ENCODE data around the gene FBLN5. TPM values are rescaled to one million over a fixed set of nuclear protein-coding genes. Genes with fewer than 3 reads are reported as not detected.

Gene FBLN5
- total RNA-seq, 1 experiment from 2014 or later = not detected

GRCh38 chr14:91946622-91947474 lies 646 bp downstream of the FBLN5 start:
- Histone ChIP-seq H4K20me1 (ENCODE audit: insufficient read depth) (no peaks in the 10 kb centered on the region), H3K36me3 (ENCODE audit: low read depth) (no peaks in the 10 kb centered on the region), H3K9me2 (ENCODE audit: insufficient read depth) (no peaks in the 10 kb centered on the region), H3K4me2 (peak overlapping the region; percentile 73), H3K27me3 (ENCODE audit: insufficient read depth, low read depth) (peaks cover 17% of the 10 kb centered on the region), H3K9me3 (ENCODE audit: insufficient read depth, low read depth) (no peaks in the 10 kb centered on the region), H3K27ac (no peak overlapping the region), H3K4me3 (peak overlapping the region; percentile 50; the same call in 1 of the 2 replicates), H3K4me1 (replicated peaks; ENCODE audit: insufficient read depth) (no peaks in the 10 kb centered on the region), H3K79me2 (ENCODE audit: low read depth) (no peaks in the 10 kb centered on the region), H2AFZ (0 out of 2 replicates have a peak overlapping the region, but pooled peaks have one; percentile 67), H3F3A (ENCODE audit: insufficient read depth, low read depth) (no peaks in the 10 kb centered on the region)
- no peak for DNase-seq
- CTCF ChIA-PET = no interaction called here
- BruUV-seq (replicated peaks) = no TSS peak
- POLR2A ChIA-PET (ENCODE audit: unreplicated experiment) = no interaction called here
- intact Hi-C loops (cut with micrococcal nuclease; ENCODE audit: unreplicated experiment) = no loop called here
- TF ChIP-seq EZH2 (IDR thresholded peaks at IDR 0.05; ENCODE audit: low read depth) = no peak
- no peak for TF ChIP-seq CTCF (conservative IDR thresholded peaks at IDR 0.05)

DNA sequence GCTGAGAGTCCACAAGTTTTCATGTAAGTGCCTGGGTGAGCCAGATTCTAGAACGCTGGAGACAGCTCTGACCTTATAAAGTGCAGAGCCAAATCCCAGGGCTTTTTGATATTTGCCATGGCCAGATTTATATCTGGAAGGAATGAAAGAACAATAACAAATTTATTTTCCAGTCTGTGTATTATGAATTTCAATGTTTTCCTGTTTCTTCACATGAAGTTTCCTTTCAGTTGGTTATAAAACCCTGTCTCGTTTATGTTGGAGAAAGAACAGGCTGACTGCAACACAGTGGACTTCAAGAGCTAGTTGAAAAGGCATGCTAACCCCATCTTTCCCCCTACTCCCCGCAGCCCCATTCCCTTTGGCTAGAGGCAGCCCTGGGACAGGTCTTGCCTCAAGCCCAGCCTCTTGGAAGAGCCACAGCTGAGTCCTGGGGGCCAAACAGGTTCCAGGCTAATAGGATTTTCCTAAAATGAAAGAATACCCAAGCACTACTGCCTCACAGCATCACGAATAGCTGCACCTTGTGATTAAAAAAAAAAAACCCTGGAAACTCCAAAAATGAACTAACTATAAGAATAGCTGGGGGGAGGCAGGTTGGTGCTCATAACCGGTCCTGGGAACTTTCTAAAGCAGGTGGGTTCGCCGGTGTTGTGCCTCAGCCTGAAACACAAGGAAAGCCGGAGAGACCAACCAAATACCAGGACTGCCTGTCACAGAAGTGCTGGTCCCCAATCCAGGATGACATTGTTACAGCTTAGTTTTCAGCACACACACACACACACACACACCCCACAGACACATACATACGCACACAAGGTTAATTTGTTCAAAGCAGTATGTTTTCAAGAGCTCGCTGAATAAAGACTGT lies 1.5 kb downstream of the FBLN5 start:
- ChIA-PET POLR2A (ENCODE audit: unreplicated experiment) (no interaction called here), CTCF (no interaction called here)
- H3K27ac ChIP-seq = no peak overlapping the region
- no peak overlapping the region for H3K4me3 ChIP-seq
- intact Hi-C loops (cut with micrococcal nuclease; ENCODE audit: unreplicated experiment) = no loop called here
- no peaks in the 10 kb centered on the region for H3K4me1 ChIP-seq (replicated peaks; ENCODE audit: insufficient read depth)
- no peaks in the 10 kb centered on the region for H3K9me3 ChIP-seq (ENCODE audit: insufficient read depth, low read depth)
- BruUV-seq (replicated peaks) = no TSS peak
- H4K20me1 ChIP-seq (ENCODE audit: insufficient read depth) = no peaks in the 10 kb centered on the region
- H3K27me3 ChIP-seq (ENCODE audit: insufficient read depth, low read depth) = peaks cover 17% of the 10 kb centered on the region
- no peaks in the 10 kb centered on the region for H3K79me2 ChIP-seq (ENCODE audit: low read depth)
- DNase-seq = no peak
- no peaks in the 10 kb centered on the region for H3K9me2 ChIP-seq (ENCODE audit: insufficient read depth)
- H3K36me3 ChIP-seq (ENCODE audit: low read depth) = no peaks in the 10 kb centered on the region
- no peak overlapping the region for H2AFZ ChIP-seq
- H3F3A ChIP-seq (ENCODE audit: insufficient read depth, low read depth) = no peaks in the 10 kb centered on the region
- TF ChIP-seq CTCF (conservative IDR thresholded peaks at IDR 0.05) = no peak
- no peak overlapping the region for H3K4me2 ChIP-seq

DNA sequence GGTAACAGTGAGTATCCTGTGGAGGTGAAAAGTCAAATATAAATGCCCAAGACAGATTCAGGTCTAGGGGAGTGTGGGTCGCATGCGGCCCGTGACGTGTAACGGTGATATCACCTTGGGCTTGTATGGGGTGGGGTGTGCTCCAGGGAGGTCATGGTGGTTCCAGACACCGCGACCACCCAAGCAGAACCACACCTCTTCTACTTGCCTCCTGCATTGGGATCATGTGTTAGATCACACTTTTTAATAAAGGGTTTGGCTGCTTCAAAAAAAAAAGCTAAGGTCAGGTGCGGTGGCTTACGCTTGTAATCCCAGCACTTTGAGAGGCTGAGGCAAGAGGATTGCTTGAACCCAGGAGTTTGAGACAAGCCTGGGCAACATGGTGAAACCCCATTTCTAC lies 4.5 kb downstream of the FBLN5 start:
- no peak overlapping the region for H3K27ac ChIP-seq
- H3K27me3 ChIP-seq (ENCODE audit: insufficient read depth, low read depth) = peaks cover 13% of the 10 kb centered on the region
- POLR2A ChIA-PET (ENCODE audit: unreplicated experiment) = no interaction called here
- no peak overlapping the region for H3K4me2 ChIP-seq
- H3K4me1 ChIP-seq (replicated peaks; ENCODE audit: insufficient read depth) = no peaks in the 10 kb centered on the region
- no peak overlapping the region for H3K4me3 ChIP-seq
- CTCF ChIA-PET = no interaction called here
- no peaks in the 10 kb centered on the region for H3K9me3 ChIP-seq (ENCODE audit: insufficient read depth, low read depth)
- BruUV-seq (replicated peaks) = no TSS peak
- H3K36me3 ChIP-seq (ENCODE audit: low read depth) = no peaks in the 10 kb centered on the region
- H2AFZ ChIP-seq = no peak overlapping the region
- intact Hi-C loops (cut with micrococcal nuclease; ENCODE audit: unreplicated experiment) = no loop called here
- H3K9me2 ChIP-seq (ENCODE audit: insufficient read depth) = no peaks in the 10 kb centered on the region
- no peaks in the 10 kb centered on the region for H4K20me1 ChIP-seq (ENCODE audit: insufficient read depth)
- no peaks in the 10 kb centered on the region for H3F3A ChIP-seq (ENCODE audit: insufficient read depth, low read depth)
- TF ChIP-seq CTCF (conservative IDR thresholded peaks at IDR 0.05) = no peak
- TF ChIP-seq EZH2 (IDR thresholded peaks at IDR 0.05; ENCODE audit: low read depth) = no peak
- DNase-seq = no peak
- no peaks in the 10 kb centered on the region for H3K79me2 ChIP-seq (ENCODE audit: low read depth)

All from PC-9 (cell line).